Hepatocyte (in vitro differentiated cells): ENCODE results near the gene NRG2. TPM values are rescaled to one million over a fixed set of nuclear protein-coding genes. Genes with fewer than 3 reads are reported as not detected.

Experiments used
- DNase-seq: peaks from one replicate; pipeline ENCODE4 v3.0.0-alpha.2; 2016; ENCODE audit warnings: low spot score
- H2AFZ ChIP-seq: fragments of 200-600 bp; sonication (generic); 2 replicates; pipeline ENCODE4 v1.6.0; 2016; ENCODE audit warnings: antibody characterized with exemption, mild to moderate bottlenecking
- H3K27ac ChIP-seq: fragments of 200-600 bp; sonication (generic); 2 replicates; pipeline ENCODE4 v1.5.1; 2016; ENCODE audit warnings: mild to moderate bottlenecking
- H3K27me3 ChIP-seq: fragments of 200-600 bp; sonication (generic); 2 replicates; pipeline ENCODE4 v1.6.1; 2016
- H3K36me3 ChIP-seq: fragments of 200-600 bp; sonication (generic); replicated peaks from 2 replicates; pipeline ENCODE4 v1.5.1; 2016; ENCODE audit warnings: low read depth; ENCODE audit not compliant: insufficient read depth
- H3K4me1 ChIP-seq: fragments of 200-600 bp; sonication (generic); 2 replicates; pipeline ENCODE4 v1.5.1; 2016; ENCODE audit warnings: mild to moderate bottlenecking, moderate library complexity; ENCODE audit not compliant: insufficient read depth
- H3K4me2 ChIP-seq: fragments of 200-600 bp; sonication (generic); 2 replicates; pipeline ENCODE4 v1.6.0; 2016
- H3K4me3 ChIP-seq: fragments of 200-600 bp; sonication (generic); 2 replicates; pipeline ENCODE4 v1.5.1; 2016; ENCODE audit warnings: mild to moderate bottlenecking
- H3K79me2 ChIP-seq: fragments of 200-600 bp; sonication (generic); 2 replicates; pipeline ENCODE4 v1.6.0; 2017; ENCODE audit warnings: mild to moderate bottlenecking
- H3K9me2 ChIP-seq: fragments of 200-600 bp; sonication (generic); replicated peaks from 2 replicates; pipeline ENCODE4 v1.6.0; 2017; ENCODE audit warnings: mild to moderate bottlenecking; ENCODE audit not compliant: insufficient read depth
- H3K9me3 ChIP-seq: fragments of 200-600 bp; sonication (generic); 2 replicates; pipeline ENCODE4 v1.5.1; 2016; ENCODE audit warnings: low read depth, mild to moderate bottlenecking
- H4K20me1 ChIP-seq: fragments of 200-600 bp; sonication (generic); 2 replicates; pipeline ENCODE4 v1.6.0; 2016; ENCODE audit warnings: mild to moderate bottlenecking; ENCODE audit not compliant: insufficient read depth, poor library complexity, severe bottlenecking
- CTCF ChIP-seq: fragments of 200-600 bp; sonication (generic); IDR thresholded peaks from 2 replicates; pipeline ENCODE4 v1.5.1; 2016; ENCODE audit warnings: antibody characterized with exemption, mild to moderate bottlenecking; ENCODE audit not compliant: poor library complexity
- EZH2 ChIP-seq: fragments of 200-600 bp; sonication (generic); IDR thresholded peaks from 2 replicates; pipeline ENCODE4 v1.6.1; 2016; ENCODE audit warnings: antibody characterized with exemption, mild to moderate bottlenecking, borderline replicate concordance
- EZH2phosphoT487 ChIP-seq: fragments of 200-600 bp; sonication (generic); IDR thresholded peaks from one replicate; pipeline ENCODE4 v1.6.1; 2018; ENCODE audit warnings: antibody characterized with exemption, mild to moderate bottlenecking, low read depth, moderate library complexity; ENCODE audit not compliant: unreplicated experiment, severe bottlenecking
- WGBS: methylation state at CpG from one replicate; pipeline ENCODE4 v1.1.6; 2016; ENCODE audit warnings: low lambda C conversion rate; ENCODE audit errors: missing lambda C conversion rate; 5-methylcytosine and 5-hydroxymethylcytosine counted together
- polyA plus RNA-seq: library from polyadenylated mRNA; unstranded; fragments of >200 nt; fragmentation: Nextera tagmentation; extraction: Ambion mirVana; gene quantifications from 2 replicates; pipeline ENCODE4 v1.2.1, GENCODE V29; 2016
- total RNA-seq: library from RNA; depleted of rRNA; stranded (reverse); fragments of >200 nt; gene quantifications from 2 replicates; pipeline ENCODE4 v1.2.3, GENCODE V29; 2014

NRG2 gene
- total and polyA plus RNA-seq, 2 experiments from 2014 or later = 1.4 to 1.5 TPM

DNA sequence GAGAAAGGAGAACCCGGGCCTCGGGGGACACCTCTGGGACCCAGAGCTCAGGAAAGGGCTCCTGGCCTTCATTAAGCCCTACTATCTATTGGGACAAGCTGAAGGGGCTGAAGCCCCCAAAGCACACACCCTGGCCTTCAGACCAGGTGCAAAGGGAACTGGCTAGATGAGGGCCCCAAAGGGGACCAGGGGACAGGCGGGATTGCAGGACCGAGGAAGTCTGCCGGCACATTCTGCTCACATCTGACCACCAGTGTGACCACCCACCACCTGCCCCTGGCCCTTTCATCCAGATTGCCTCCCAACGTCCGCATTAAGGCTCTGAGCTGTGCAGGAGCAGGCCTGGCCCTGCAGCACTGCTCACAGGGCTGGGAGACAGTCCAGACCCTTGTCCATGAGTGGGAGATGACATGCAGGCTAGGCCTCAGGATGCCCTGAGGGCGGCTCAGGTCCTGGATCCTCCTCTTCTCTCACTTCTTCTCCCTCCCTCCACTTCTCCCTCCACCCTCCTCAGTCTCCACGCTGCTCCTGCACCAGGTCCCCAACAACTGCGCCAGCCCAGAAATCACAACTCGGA lies 228.3 kb downstream of the NRG2 start:
- no peaks in the 10 kb centered on the region for H3K9me2 ChIP-seq
- no peak overlapping the region for H3K4me2 ChIP-seq
- H3K27ac ChIP-seq = no peak overlapping the region
- H2AFZ ChIP-seq = no peak overlapping the region
- H3K79me2 ChIP-seq = no peaks in the 10 kb centered on the region
- H4K20me1 ChIP-seq = no peaks in the 10 kb centered on the region
- no peak for DNase-seq
- H3K27me3 ChIP-seq = peaks cover 7% of the 10 kb centered on the region
- H3K4me3 ChIP-seq = no peak overlapping the region
- H3K4me1 ChIP-seq = no peaks in the 10 kb centered on the region
- TF ChIP-seq CTCF = no peak
- TF ChIP-seq EZH2phosphoT487 = no peak
- no peaks in the 10 kb centered on the region for H3K36me3 ChIP-seq
- H3K9me3 ChIP-seq = no peaks in the 10 kb centered on the region
- 86% methylated on average over 10 of the region's 11 CpGs for WGBS

- WGBS = 85% methylated on average over 12 of the region's 14 CpGs
- H3K4me2 ChIP-seq = no peak overlapping the region
- no peaks in the 10 kb centered on the region for H4K20me1 ChIP-seq
- no peaks in the 10 kb centered on the region for H3K4me1 ChIP-seq
- H3K36me3 ChIP-seq = no peaks in the 10 kb centered on the region
- H3K9me3 ChIP-seq = no peaks in the 10 kb centered on the region
- TF ChIP-seq EZH2phosphoT487 (no peak), CTCF (no peak), EZH2 (no peak)
- no peak overlapping the region for H2AFZ ChIP-seq
- H3K9me2 ChIP-seq = no peaks in the 10 kb centered on the region
- no peak overlapping the region for H3K27ac ChIP-seq
- DNase-seq = no peak
- no peak overlapping the region for H3K4me3 ChIP-seq
- no peaks in the 10 kb centered on the region for H3K79me2 ChIP-seq
- peaks cover 4% of the 10 kb centered on the region for H3K27me3 ChIP-seq
These were observed 228.9 kb downstream of the NRG2 start for GRCh38 chr5:139814191-139814601.

DNA sequence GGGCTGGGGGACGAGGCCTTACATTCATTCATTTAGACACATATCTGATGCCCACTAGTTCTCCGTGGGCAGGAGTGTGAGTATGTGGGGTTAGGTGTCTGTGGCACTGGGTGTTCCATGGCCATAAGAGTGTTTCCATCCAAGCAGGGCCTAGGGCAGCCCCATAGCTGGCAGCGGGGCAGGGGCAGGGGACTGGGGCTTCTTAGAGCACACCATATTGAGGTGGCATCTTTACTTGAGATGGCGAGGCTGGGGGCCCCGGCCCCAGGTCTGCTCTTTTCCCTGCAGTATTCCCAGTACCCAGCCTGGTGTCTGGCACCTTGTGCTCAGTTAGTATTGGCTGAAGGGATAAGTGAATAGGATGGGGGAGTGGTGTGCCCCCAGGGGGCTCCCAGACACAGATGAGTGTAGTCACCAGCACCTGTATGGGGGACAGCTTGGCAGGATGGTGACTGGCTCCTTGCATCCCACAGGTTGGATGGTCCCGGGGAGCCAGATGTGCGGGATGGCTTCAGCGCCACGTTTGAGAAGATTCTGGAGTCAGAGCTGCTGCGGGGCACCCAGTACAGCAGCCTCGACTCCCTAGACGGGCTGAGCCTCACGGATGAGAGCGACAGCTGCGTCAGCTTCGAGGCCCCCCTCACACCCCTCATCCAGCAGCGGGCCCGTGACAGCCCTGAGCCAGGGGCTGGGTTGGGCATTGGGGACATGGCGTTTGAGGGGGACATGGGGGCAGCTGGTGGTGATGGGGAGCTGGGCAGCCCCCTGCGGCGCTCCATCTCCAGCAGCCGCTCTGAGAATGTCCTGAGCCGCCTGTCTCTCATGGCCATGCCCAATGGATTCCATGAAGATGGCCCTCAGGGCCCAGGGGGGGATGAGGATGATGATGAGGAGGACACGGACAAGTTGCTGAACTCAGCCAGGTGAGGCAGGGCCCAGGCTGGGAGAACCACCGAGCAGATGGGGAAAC lies 230.0 kb downstream of the NRG2 start:
- Histone ChIP-seq H3K9me2 (no peaks in the 10 kb centered on the region), H3K79me2 (no peaks in the 10 kb centered on the region), H3K27me3 (peaks cover 4% of the 10 kb centered on the region), H3K4me1 (no peaks in the 10 kb centered on the region), H2AFZ (no peak overlapping the region), H3K36me3 (no peaks in the 10 kb centered on the region), H3K4me3 (no peak overlapping the region), H4K20me1 (no peaks in the 10 kb centered on the region), H3K9me3 (no peaks in the 10 kb centered on the region), H3K27ac (no peak overlapping the region), H3K4me2 (no peak overlapping the region)
- 91% methylated on average over 25 of the region's 25 CpGs for WGBS
- TF ChIP-seq CTCF = no peak
- TF ChIP-seq EZH2phosphoT487 = no peak
- no peak for TF ChIP-seq EZH2
- no peak for DNase-seq
